ENCODE results near the gene NGB. TPM values are rescaled to one million over a fixed set of nuclear protein-coding genes. Genes with fewer than 3 reads are reported as not detected.
"Not testable (repeated sequence)": the region's sequence is repeated elsewhere in the genome, so short reads cannot be mapped to it uniquely, and the experiment has no call there.

The NGB gene
- total RNA-seq, 2 donors from 2014 or later, result not detected

DNA sequence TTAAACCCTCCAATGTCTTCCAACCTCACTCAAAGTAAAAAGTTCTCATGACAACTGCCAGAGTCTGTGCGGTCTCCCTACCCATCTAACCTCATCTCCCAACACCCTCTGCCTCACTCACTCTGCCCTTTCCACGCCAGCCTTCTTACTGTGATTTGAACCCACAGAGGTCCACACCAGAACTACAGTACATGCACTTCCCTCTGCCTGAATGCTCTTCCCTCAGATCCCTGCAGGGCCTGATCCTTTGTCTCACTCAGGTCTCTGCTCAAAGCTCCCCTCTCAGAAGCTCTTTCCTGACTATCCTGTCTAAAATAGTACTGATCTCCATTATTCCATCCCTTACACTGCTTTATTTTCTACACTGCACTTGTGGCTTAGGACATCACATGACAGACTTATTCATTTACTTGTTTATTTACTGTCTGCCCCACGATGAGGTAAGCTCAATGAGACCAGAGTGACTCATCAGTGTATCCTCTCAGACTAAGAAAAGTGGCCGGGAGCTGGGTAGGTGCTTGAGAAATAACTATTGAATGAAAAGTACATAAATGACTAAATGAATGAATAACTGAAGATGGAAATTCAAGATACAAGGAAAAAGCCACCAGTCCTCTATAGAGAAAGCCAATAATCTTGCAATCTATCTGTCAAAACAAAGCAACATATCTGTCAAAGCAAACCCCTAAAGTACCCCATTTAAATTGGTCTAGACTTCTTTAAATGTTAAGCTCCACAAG, 32.6 kb upstream of the NGB start:
- ATAC-seq (peak; percentile 71 to 81), DNase-seq (ENCODE audit: low spot score in 2 of 2) (peak in 1 of 2 donors; percentile 55)
- Mint-ChIP-seq H3K9me3 (no peaks in the 10 kb centered on the region), H3K27ac (peak overlapping the region; percentile 86 to 99), H3K36me3 (peaks cover 0 to 14% of the 10 kb centered on the region in 2 donors)

DNA sequence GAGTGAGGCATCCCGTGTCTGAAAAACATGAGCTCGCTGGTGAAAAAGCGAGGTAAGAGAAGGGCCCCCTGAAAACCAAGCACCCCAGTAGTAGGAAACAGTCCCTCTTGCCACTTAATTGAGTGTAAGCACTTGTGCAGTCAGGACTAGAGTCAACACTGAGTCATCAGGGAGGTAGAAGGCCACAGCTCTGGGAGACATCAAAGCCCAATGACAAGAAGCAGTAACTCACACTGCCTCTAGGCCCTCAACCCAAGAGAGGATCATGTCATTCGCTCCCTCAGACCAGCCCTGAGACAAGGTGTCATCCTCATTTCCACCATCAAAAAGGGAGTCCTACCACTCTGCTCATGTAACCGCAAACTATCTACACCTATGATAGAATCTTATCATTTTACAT, 31.9 kb upstream of the NGB start:
- Mint-ChIP-seq H3K9me3 (no peaks in the 10 kb centered on the region), H3K36me3 (peaks cover 0 to 14% of the 10 kb centered on the region in 2 donors)
- ATAC-seq, result peak; percentile 93 to 94

GRCh38 chr14:77301103-77301502, 30.1 kb upstream of the NGB start:
- ATAC-seq (no peak), DNase-seq (ENCODE audit: low spot score in 2 of 2) (peak in 1 of 2 donors; percentile 75)
- no peaks in the 10 kb centered on the region for H3K9me3 Mint-ChIP-seq
- peaks cover 0 to 11% of the 10 kb centered on the region in 2 donors for H3K36me3 Mint-ChIP-seq
- H3K27ac Mint-ChIP-seq, result no peak overlapping the region

More for the DNA sequence above, 31.9 kb upstream of the NGB start:
- DNase-seq (ENCODE audit: low spot score in 2 of 2), result peak in 1 of 2 donors; percentile 69
- peak overlapping the region; percentile 86 to 99 for H3K27ac Mint-ChIP-seq

DNA sequence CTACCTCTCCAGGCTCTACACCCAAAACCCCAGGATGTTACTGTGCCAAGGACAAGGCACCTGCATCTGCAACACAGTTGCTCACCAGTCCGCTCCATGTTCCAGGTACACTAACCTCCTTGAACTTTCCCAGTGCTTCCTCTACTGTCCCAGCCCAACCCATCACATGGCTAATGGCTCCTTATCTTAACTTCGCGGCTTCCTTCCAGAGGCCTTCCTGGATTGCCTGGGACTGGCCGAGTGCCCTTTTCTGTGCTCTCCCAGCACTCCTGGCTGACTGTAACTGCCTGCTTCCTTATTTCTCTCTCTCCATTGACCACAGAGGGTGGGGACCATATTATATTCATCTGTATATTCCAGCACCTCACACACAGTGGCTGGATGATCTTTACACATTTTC, 28.8 kb upstream of the NGB start:
- ATAC-seq, result no peak
- Mint-ChIP-seq H3K27ac (no peak overlapping the region), H3K9me3 (no peaks in the 10 kb centered on the region), H3K36me3 (peaks cover 0 to 4% of the 10 kb centered on the region in 2 donors)
- no peak for DNase-seq (ENCODE audit: low spot score in 2 of 2)

DNA sequence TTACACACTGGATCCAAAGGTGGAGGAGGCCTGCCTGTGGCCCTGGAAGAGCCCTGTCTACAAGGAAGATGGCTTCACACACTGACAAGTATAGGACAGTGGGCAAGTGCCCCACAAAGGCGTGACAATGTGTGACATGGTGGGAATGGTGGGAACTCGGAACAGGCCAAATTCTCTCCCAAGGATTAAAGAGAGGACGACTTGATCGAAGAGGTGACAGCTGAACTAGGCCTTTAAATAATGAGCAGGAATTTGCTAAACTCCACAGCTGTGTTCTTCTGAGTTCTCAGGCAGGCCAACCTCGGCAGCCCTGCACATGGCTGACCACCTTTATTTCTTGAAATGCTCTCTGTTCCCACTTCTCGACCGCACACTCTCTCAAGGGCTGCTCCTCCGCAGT, 25.9 kb upstream of the NGB start:
- Mint-ChIP-seq H3K9me3 (no peaks in the 10 kb centered on the region), H3K27ac (peak overlapping the region in 1 of 2 donors; percentile 46), H3K36me3 (no peaks in the 10 kb centered on the region)
- ATAC-seq, result no peak
- DNase-seq (ENCODE audit: low spot score in 2 of 2), result no peak

DNA sequence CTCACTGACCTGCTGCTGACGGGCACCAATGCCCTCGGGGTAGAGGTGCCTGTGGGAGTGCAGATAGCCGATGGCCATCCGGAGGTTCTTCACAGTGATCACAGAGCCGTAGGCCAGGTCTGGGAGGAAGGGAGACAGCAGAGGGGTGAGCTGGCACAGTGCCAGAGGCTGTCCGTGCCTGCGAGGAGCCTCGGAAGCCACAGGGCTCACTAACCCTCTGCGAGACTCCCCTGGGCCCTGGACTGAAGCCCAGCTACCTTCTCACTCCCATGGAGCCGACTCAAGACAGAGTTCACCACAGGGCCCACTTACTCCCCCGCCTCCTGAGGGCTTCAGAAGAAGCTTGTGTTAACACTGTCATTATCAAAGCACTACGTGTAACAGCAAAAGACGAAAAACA, 25.1 kb upstream of the NGB start:
- H3K36me3 Mint-ChIP-seq, result no peaks in the 10 kb centered on the region
- H3K9me3 Mint-ChIP-seq, result no peaks in the 10 kb centered on the region
- H3K27ac Mint-ChIP-seq, result no peak overlapping the region
- DNase-seq (ENCODE audit: low spot score in 2 of 2) (no peak), ATAC-seq (no peak)

- H3K27ac Mint-ChIP-seq, result no peak overlapping the region
- no peaks in the 10 kb centered on the region for H3K9me3 Mint-ChIP-seq
- ATAC-seq (no peak), DNase-seq (ENCODE audit: low spot score in 2 of 2) (no peak)
- peaks cover 0 to 6% of the 10 kb centered on the region in 2 donors for H3K36me3 Mint-ChIP-seq
These were observed 19.7 kb upstream of the NGB start for GRCh38 chr14:77290705-77291104.

DNA sequence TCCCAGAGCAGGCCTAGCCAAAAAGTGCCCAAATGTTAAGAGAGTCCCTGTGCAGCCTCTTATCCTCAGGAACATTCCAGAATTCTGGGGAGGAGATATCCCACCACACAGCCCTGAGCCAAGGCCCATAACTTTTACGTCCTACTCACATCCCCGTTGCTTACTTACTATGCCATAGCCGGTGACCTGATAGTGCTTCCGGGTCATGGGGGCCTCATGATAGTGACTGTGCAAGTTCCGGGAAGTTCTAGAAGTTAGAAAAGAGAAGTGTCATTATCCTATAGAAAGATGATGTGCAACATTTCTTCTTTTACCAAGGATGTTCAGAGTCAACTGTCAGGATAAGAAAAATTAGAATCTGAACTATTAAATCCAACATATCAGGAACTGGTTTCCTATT, 15.6 kb upstream of the NGB start:
- H3K9me3 Mint-ChIP-seq, result no peaks in the 10 kb centered on the region
- H3K36me3 Mint-ChIP-seq, result peaks cover 6 to 10% of the 10 kb centered on the region in 2 donors
- H3K27ac Mint-ChIP-seq, result no peak overlapping the region
- DNase-seq (ENCODE audit: low spot score in 2 of 2) (no peak), ATAC-seq (no peak)

DNA sequence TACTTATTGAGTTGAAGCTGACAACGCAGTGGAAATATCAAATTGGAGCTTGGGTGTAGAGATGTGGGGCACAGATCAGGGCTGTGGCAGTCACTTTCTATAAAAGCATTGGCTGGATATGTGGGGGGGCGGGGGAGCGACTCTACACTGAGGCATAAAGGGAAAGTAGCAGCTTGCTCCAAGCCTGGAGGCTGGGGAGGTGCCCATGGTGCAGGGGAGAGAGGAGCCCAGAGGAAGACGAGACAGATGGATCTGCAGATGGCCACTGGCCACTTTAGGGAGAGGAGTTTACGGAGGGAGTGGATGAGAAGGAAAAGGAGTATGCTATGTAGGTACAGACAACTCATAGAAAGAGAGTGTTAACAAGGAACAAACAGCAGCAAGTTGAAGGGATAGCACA, 13.5 kb upstream of the NGB start:
- DNase-seq (ENCODE audit: low spot score in 2 of 2), result no peak
- H3K9me3 Mint-ChIP-seq, result no peaks in the 10 kb centered on the region
- H3K36me3 Mint-ChIP-seq, result peaks cover 6 to 10% of the 10 kb centered on the region in 2 donors
- no peak overlapping the region for H3K27ac Mint-ChIP-seq
- ATAC-seq, result no peak

- DNase-seq (ENCODE audit: low spot score in 2 of 2) (no peak), ATAC-seq (no peak)
- Mint-ChIP-seq H3K36me3 (peaks cover 6 to 10% of the 10 kb centered on the region in 2 donors), H3K9me3 (no peaks in the 10 kb centered on the region), H3K27ac (no peak overlapping the region)
These were observed 13.1 kb upstream of the NGB start for GRCh38 chr14:77284066-77284465.

GRCh38 chr14:77281852-77282410, 10.9 kb upstream of the NGB start:
- H3K36me3 Mint-ChIP-seq, result peaks cover 6 to 10% of the 10 kb centered on the region in 2 donors

DNA sequence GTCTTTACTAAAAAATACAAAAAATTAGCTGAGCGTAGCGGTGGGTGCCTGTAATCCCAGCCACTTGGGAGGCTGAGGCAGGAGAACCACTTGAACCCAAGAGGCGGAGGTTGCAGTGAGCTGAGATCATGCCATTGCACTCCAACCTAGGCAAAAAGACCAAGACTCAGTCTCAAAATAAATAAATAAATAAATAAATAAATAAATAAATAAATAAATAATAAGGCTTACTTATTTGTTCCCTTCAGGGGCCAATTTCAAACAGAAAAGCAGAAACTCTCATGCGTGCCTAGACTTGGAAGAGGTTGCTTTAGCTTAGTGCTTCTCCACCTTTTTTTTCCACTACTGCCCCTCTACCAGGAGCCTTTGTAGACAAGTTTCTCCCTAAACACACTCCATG, 9.9 kb upstream of the NGB start:
- H3K27ac Mint-ChIP-seq, H3K9me3 Mint-ChIP-seq: not testable (repeated sequence)

More at GRCh38 chr14:77281852-77282410, 10.9 kb upstream of the NGB start:
- no peak overlapping the region for H3K27ac Mint-ChIP-seq
- H3K9me3 Mint-ChIP-seq, result no peaks in the 10 kb centered on the region
- ATAC-seq (no peak), DNase-seq (ENCODE audit: low spot score in 2 of 2) (no peak)

DNA sequence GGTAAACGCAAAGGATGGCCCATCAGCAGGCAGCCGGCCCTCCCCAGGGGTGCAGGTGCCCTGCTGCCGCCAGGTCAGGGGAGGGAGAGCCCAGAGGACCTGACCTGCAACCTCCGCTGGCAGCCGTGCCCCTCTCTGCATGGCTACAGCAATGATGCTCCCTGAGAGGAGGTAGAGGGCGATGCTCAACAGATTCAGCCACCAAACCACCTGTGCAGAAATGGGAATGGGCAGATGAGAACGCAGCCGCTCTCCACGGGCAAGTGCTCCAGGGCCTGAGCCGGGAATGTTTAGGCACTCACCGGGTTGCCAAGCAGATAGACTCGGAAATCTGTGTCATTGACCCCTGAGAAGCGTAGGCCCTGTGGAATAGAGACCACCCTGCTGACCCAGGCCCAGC, 8.7 kb upstream of the NGB start:
- no peak overlapping the region for H3K27ac Mint-ChIP-seq
- peaks cover 0 to 10% of the 10 kb centered on the region in 2 donors for H3K36me3 Mint-ChIP-seq
- no peaks in the 10 kb centered on the region for H3K9me3 Mint-ChIP-seq
- ATAC-seq, result no peak
- no peak for DNase-seq (ENCODE audit: low spot score in 2 of 2)

More for the DNA sequence above, 9.9 kb upstream of the NGB start:
- H3K36me3 Mint-ChIP-seq; ATAC-seq; DNase-seq (ENCODE audit: low spot score in 2 of 2): not testable (repeated sequence)

- no peak for DNase-seq (ENCODE audit: low spot score in 2 of 2)
- Mint-ChIP-seq H3K36me3 (peaks cover 0 to 3% of the 10 kb centered on the region in 2 donors), H3K9me3 (no peaks in the 10 kb centered on the region), H3K27ac (peak overlapping the region in 1 of 2 donors; percentile 44)
- no peak for ATAC-seq
These were observed 7.6 kb upstream of the NGB start for GRCh38 chr14:77278461-77279230.

DNA sequence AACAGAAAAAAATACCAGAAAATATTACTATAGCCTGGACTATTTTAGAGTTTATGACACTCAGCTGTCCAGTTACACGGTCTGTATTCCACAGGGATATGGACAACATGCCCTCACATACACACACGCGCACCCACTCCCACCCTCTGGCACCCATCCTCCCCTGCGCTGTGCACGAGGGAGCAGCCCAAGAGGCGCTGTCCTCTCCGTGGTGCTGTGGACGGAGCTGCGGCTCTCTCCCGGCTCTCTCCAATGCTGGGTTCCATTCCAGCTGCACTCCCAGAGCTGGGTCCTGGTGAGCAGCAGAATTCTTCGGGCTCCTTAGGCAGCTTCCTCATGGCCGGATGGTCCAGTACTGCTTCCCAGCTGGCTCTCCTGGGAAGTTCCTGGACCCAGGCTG, 6.0 kb upstream of the NGB start:
- H3K36me3 Mint-ChIP-seq, result no peaks in the 10 kb centered on the region
- ATAC-seq (no peak), DNase-seq (ENCODE audit: low spot score in 2 of 2) (no peak)
- H3K9me3 Mint-ChIP-seq, result no peaks in the 10 kb centered on the region
- no peak overlapping the region for H3K27ac Mint-ChIP-seq

GRCh38 chr14:77276295-77276935, 5.4 kb upstream of the NGB start:
- no peak for ATAC-seq
- Mint-ChIP-seq H3K9me3 (no peaks in the 10 kb centered on the region), H3K27ac (no peak overlapping the region), H3K36me3 (no peaks in the 10 kb centered on the region)
- DNase-seq (ENCODE audit: low spot score in 2 of 2), result no peak

DNA sequence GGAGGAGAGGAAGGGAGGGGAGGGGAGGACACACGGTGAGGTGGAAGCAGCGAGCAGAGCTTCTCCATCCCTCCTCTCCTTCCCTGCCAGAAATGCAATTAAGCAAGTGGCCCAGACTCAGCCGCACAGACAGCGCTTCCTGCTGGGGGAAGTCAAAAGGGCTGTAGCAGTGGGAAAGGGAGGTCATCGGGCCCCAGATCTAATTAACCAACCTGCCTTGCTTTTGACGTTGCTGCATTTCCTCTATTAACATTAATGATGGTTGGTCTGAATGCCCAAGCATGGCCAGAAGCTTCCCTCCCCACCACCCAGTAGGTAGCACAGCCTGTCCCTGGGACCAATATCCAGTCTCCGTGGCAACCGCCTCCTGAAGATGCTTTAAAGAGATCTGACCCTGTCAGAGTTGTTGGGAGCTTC, 4.6 kb upstream of the NGB start:
- DNase-seq (ENCODE audit: low spot score in 2 of 2), result no peak
- ATAC-seq, result no peak
- no peaks in the 10 kb centered on the region for H3K36me3 Mint-ChIP-seq
- no peak overlapping the region for H3K27ac Mint-ChIP-seq
- H3K9me3 Mint-ChIP-seq, result no peaks in the 10 kb centered on the region

Data from activated naive CD4-positive, alpha-beta T cell treated with anti-CD3 and anti-CD28 coated beads, Interleukin-2, amount 50 U/mL, for 72 hours (primary cell).